ENCODE data around the gene PTAFR.

The PTAFR gene

DNA sequence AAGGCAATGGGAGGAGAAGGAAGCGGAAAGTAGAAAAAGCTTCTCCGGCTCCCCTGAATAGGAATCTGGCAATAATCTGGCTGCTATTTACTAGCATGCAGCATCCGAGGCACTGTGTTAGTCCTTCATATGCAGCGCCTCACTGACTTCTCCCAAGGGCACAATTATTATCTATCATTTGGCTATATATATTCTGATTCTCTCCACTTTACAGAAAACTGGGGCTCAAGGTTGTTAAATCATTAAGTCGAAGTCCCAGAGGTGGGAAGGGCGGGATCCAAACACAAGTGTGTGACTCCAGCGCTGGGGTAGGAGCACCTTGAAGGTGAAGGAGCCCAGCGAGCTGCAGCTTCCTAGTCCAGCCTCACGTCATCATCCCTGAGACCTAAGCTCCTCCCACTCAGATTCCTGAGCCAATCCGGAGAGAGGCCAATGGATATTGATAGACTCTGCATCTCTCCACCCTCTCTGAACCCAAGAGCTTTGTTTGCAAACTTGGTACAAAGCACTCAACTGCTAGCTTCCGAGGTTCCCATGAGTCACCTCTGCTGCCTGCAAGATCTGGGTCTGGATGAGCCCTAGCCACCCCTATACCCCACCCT lies 71.5 kb downstream of the PTAFR start:
- DNase-seq (ENCODE audit: low read depth) = no peak
- TF ChIP-seq, protein P1, sequence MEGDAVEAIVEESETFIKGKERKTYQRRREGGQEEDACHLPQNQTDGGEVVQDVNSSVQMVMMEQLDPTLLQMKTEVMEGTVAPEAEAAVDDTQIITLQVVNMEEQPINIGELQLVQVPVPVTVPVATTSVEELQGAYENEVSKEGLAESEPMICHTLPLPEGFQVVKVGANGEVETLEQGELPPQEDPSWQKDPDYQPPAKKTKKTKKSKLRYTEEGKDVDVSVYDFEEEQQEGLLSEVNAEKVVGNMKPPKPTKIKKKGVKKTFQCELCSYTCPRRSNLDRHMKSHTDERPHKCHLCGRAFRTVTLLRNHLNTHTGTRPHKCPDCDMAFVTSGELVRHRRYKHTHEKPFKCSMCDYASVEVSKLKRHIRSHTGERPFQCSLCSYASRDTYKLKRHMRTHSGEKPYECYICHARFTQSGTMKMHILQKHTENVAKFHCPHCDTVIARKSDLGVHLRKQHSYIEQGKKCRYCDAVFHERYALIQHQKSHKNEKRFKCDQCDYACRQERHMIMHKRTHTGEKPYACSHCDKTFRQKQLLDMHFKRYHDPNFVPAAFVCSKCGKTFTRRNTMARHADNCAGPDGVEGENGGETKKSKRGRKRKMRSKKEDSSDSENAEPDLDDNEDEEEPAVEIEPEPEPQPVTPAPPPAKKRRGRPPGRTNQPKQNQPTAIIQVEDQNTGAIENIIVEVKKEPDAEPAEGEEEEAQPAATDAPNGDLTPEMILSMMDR (IDR thresholded peaks at IDR 0.05; ENCODE audit: low read depth, low read length, missing control alignments) = no peak
- in situ Hi-C loops (cut with HindIII; ENCODE audit: low sequenced_read_pairs) = no loop called here
- peak overlapping the region; percentile 5 for H3K4me3 ChIP-seq (ENCODE audit: low read depth, low read length)

DNA sequence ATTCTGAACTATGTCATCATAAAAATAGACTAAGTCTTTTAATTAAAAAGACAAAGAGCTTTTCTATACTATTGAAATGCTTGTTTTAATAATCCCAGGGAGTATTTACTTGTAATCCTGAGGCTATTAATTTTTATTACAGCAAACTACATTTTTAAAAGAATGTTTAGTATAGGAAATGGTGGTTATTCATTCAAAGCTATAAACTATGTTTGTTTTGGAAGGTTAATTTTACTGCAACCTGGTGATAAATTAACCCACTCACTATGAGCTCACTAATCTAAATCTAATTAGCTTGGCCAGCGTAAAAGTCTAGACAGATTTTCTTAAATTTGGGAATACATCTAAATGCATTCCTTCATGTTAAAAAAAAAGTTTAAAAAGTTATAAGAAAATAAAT lies 74.3 kb downstream of the PTAFR start:
- no peak for DNase-seq (ENCODE audit: low read depth)
- no peak overlapping the region for H3K4me3 ChIP-seq (ENCODE audit: low read depth, low read length)
- TF ChIP-seq, protein P1 (IDR thresholded peaks at IDR 0.05; ENCODE audit: low read depth, low read length, missing control alignments) = no peak
- in situ Hi-C loops (cut with HindIII; ENCODE audit: low sequenced_read_pairs) = no loop called here

DNA sequence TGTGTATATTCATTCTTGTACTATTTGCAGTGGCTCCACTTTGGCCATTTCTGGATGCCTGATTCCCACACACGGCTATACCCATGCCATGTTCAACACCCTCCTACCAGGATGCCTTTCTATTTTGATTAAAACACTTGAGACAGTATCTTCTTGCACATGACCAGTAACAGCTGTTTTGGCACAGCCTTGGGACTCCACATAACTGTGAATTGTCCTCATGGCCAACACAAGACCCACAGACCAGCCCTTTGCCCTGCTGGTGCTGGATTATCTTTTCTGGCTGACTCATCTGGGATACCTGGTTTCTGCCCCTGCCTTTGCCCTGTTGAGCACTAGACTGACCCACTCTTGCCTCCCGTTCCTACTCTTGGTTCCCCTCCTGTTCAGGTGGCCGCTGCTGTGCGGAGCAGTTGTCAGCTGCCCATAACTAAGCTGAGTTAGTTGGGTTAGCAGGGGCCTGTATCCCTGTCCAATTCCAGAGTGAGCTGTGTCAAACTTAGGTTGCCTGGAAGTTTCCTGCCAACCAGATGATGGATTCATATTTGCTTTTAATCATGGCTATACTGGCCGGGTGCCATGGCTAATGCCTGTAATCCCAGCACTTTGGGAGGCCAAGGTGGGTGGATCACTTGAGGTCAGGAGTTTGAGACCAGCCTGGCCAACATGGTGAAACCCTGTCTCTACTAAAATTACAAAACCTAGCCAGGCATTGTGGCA lies 77.3 kb downstream of the PTAFR start:
- no peak overlapping the region for H3K4me3 ChIP-seq (ENCODE audit: low read depth, low read length)
- no peak for DNase-seq (ENCODE audit: low read depth)
- in situ Hi-C loops (cut with HindIII; ENCODE audit: low sequenced_read_pairs) = no loop called here
- TF ChIP-seq, protein P1 (IDR thresholded peaks at IDR 0.05; ENCODE audit: low read depth, low read length, missing control alignments) = no peak
